ENCODE data around the gene EXOC7.
A peak's percentile ranks its signal among the peaks of the same experiment; 100 is the strongest.

EXOC7 gene, protein sequence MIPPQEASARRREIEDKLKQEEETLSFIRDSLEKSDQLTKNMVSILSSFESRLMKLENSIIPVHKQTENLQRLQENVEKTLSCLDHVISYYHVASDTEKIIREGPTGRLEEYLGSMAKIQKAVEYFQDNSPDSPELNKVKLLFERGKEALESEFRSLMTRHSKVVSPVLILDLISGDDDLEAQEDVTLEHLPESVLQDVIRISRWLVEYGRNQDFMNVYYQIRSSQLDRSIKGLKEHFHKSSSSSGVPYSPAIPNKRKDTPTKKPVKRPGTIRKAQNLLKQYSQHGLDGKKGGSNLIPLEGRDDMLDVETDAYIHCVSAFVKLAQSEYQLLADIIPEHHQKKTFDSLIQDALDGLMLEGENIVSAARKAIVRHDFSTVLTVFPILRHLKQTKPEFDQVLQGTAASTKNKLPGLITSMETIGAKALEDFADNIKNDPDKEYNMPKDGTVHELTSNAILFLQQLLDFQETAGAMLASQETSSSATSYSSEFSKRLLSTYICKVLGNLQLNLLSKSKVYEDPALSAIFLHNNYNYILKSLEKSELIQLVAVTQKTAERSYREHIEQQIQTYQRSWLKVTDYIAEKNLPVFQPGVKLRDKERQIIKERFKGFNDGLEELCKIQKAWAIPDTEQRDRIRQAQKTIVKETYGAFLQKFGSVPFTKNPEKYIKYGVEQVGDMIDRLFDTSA

GRCh38 chr17:76103274-76104139 is at the start of gene EXOC7:
Gene EXOC7, minus strand, starts transcription at chr17:76103787. Its CDS starts 95 bp downstream, at chr17:76103692.
- DNase-seq: peak; percentile 83

DNA sequence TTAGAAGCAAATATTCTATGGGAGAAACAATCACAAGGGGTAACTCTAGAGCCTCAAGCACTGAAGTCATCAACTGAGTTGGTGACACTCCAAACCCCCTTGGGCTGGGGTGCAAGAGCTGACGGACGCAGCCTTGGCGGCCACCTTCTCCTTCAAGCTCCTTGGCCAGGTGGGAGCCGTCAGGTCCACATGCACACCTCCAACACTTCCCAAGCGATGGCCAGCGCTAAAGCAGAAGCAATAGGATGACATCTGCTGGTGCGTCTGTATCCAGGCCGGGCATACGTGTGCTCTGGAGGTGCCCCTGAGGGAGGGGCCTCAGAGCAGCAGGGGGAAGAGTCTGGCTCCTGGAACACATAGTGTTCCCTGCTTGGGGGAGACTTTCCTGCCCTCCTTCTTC is 49.6 kb upstream of the EXOC7 start:
- DNase-seq: no peak

- DNase-seq: no peak
These were observed 49.0 kb upstream of the EXOC7 start for GRCh38 chr17:76152591-76152990.

DNA sequence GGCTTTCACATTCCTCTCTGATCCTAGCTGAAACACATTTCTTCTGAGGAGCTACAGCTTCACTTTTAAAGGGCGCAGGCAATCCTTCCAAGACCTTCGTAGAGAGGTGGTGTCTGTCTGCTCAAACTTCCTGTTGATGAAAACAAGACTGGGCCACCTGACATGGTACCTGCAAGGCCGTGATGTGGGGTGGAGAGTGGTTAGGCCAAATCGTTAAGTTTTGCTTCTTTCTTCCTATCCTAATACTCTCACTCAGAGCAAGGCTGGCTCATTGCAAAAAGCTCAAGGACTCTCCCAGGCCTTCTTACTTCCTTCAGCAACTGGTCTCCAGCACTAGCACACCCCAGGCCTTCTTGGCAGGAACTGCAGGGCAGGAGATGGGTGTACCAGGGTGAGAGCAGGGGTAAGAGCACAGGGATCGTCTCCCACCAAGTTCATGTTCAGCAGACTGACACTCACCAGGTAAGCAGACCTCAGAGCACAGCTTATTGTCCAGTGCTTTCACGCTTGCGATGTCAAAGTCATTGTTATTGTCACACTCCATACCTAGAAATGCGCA is 48.4 kb upstream of the EXOC7 start:
- no peak for DNase-seq

DNA sequence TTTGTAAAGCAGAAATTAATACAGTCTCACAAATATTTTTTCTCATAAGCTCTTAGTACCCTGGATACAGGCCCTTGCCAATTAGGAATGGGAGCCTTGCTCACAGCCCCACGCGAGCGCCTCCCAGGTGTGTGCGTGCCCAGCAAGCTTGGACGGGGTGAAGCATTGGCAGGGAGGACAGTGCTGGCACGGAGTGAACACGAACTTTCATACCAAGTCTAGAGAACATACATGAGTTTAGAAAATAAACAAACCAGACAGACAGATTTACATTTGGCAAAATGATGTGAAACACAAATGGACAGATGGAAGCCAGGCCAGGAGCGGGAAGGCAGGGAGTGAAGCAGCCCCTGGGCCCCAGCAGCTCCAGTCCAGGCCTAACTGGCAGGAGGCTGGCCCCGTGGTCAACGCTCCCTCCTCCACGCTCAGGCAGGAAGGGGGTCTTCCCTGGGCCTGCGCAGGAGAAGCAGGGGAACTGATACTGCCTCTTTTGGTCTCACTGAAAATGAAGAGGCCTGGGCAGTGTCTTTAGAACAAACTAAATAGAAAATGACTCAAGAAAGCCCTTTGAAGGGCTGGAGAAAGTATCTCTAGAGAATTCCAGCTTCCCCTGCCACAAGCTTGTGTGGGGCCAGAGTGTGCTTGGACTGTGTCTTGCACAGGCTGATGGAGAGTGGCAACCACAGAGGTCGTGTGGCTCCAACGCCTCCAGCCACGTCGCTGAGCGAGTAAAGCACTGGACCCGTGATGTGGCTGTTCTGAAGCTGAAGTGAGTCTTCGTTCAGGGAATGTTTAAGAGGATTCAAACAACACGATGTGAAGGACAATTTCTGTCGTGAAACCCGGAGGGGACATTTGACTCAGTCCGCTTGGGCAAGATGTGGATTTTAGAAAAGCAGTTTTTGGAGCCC is 47.4 kb upstream of the EXOC7 start:
- no peak for DNase-seq

- no peak for DNase-seq
These were observed 45.6 kb upstream of the EXOC7 start for GRCh38 chr17:76149214-76149613.

DNA sequence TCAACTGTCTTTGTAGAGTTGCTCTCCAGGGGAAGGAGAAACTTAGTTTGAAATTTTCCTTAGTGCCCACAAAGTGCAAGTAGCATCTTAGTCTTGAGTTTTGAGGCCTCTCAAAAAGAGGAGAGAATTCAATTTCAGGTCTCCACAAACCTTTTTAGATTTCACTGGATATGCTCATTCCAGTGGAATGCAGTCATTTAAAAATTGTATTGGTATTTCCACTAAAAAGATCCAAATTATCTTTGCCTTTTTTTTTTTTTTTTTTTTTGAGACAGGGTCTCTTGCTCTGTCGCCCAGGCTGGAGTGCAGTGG is 44.4 kb upstream of the EXOC7 start:
- no peak for DNase-seq

DNA sequence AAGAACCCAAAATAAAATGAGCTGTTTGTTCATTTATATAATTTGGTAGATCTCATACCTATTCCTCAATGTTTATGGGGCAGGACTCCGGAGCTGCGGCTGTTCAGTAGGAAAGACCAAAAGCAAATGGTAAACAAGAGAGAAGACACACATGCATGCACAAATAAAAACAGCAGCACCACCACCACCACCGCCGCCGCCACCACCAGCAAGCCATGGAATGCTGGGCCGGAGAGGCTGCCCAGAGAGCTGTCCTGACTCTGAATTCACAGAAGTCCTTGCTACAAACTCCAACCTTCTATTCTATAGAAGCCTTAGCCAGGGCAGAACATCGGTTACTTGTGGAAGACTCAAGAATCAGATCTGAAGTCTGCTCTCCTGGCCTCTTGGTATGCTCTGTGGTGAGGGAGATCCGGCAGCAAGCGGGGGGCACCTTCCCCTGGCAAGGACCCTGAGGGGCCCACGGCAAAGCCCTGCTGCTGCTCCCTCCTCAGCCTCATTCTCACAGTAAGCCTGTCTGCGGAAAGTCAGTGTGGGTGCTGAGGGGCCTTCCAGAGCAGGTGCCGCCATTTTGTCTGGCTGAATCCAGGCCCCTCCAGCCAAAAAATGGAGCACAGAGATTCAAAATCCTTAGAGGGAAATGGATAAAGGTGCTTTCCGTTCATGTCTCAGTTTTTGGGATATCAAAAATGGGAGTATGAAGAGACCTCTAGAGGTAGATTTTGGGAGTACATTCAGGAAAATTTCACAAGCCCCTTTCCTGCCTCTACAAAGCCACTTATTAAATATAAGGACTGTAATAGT is 43.8 kb upstream of the EXOC7 start:
- DNase-seq: no peak

DNA sequence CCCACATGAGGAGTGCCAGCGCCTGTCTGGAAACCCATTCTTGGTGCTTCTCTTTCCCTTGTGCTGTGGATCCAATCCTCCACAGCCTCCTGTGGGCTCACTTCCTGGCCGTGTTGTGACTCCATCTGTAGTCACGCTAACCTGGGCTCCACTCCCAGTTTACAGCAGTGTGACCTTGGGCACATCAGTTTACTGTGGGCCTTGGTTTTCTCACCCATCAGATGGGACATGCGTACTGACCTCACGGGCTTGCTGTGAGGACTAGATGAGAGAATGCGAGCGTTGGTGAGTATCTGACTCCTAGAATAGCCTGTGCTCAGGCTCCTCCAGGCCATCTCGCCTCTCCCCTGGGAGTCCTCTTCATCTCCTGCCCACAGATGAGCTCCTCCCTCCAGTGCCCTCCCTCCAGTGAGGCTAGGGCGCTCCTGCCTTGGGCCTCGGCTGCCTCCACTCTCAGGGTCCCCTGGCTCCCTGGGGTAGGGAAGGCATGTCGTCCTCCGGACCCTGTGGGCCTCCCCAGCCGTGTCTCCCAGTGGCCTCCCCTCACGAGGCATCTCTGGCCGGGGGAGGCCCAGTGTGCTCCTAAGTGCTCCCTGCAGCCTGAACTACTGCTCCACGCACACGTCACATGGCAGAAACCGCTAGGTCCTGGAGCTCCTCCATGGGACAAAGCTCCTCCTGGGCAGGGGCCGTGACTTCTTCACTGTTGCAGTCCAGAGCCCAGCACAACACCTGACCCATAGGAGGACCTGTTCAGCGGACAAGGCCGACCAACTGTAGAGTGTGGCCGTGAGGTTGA is 42.7 kb upstream of the EXOC7 start:
- DNase-seq: no peak

DNA sequence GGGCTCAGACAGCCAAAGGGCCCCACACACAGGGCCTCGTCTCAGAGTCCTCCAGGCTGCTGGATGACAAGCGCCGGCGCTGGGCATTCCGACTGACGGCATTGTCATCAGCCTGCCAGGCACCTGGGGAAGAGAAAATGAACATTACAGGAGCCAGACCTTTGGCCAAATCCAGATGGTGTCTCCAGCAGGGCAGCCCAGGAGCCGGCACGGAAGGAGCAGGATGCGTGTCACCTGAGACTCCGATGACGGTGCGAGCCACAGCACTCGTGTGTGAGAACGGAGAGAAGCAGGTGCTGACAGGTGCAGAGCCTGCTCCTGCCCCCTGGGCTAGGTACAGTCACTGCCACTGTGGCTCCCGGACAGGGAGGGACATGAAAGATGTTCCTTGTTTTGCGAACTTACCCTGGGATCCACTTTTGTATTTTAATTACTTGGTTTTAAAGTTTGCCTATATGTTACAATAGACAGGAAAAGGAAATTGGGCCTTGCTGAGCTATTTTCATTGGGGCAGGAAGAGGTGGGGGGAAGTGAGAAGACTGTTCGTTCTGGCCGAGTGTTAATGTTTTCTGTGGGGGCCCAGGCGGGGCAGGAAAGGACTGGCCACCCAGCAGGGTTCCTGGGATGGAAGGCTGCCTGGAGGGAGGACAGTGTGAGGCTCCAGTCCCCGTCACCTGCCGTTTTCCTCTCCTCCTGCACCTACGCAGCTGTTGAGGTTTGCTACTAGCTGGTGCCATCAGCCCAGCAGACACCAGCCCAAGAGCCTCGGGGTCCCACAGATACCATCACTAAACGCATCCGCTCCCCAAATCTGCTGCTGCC is 41.9 kb upstream of the EXOC7 start:
- no peak for DNase-seq

- DNase-seq: no peak
These were observed 39.0 kb upstream of the EXOC7 start for GRCh38 chr17:76142585-76143041.

DNA sequence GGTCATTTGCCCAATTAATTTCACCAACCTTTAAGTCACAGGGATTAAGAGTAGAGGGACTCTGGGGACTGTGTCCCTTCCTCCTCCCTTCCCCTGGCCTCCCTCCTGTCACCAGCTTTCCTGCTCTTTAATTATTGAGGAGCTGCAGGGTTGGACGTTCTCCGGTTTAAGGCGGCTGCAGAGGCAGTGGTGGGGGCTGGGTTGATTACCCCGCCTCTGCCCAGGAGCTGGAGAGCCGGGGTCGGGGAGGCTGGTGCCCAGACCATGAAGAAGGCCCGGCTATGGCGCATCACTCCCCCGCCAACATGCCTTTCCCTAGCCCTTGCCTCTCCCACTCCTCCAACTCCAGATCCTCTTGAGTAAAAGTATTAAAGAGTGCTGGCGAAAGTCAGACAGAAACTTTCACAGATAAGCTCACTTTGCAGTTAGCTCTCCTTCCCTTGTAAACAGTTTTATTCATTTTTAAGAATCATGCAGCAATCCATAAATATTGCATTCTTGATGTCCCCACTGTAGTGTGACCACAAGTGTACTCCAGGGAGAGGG is 38.5 kb upstream of the EXOC7 start:
- DNase-seq: no peak

DNA sequence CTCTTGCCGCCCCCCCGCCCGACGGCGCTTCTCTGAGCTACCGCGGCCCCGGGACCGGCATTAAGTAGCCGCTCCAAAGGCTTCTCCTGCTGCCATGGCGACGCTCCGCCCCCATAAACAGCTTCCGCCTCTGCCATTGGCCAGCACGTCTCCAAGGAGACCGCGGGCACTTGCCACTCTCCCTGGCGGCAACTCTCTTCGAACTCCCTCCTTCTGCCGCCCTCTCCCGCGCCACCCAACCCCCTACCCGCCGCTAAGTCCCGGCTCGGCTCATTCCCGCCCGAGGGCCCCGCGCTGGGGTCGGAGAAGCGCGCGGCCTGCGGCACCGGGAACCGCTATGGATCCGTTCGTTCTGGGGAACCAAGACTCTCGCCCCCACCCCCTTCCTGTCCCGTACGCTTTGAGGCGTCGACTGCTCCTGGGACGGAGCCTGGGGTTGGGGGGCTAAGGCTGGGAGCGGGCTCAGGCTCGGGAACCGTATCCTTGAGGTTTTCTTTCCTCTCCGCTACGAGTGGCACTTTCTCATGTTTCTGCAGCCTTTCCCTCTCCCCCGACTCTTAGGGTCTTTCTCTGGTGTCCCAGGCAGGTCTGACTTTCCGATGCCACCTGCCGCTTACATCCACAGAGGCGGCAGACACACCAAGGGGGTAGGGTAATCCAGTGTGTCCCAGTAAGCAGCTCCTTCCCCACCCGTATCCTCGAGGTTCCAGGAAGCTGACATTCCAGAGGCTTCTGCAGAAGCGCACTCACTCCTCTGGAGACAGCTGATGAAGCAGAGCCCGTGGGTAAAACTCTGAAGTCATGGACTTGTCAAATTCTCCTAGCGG is 37.8 kb upstream of the EXOC7 start, which contains the start of gene FOXJ1:
Gene FOXJ1, minus strand, starts transcription at position 34 of the 827 bp plus-strand sequence. CDS start 850 bp downstream, outside the sequence.
- DNase-seq: peak; percentile 25

DNA sequence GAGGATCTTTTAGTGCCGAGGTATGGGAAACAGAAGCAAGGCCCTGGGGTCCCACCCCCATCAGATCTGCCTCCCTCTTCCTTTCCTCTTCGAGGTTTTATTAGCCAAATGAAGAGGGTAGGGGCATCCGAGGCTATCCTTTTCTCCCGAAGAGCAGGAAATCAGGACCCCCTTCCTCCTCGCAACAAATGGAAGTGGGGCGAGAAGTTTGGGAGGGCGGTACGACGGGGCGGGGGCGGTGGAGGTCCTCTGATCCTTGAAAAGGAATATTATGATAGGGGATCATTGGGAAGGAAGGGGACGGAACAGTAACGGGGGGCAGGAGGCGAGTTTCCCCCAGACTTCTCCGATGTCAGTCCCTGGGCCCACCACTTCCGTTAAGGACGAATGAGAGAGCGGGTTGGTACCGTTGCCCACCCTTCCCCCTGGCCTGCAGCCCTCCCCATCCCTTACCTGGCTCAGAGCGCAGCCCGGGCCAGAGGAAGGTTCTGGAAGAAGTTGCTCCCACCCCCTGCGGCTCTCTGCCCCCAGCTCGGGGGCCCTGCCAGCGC is 37.1 kb upstream of the EXOC7 start:
- DNase-seq: no peak

DNA sequence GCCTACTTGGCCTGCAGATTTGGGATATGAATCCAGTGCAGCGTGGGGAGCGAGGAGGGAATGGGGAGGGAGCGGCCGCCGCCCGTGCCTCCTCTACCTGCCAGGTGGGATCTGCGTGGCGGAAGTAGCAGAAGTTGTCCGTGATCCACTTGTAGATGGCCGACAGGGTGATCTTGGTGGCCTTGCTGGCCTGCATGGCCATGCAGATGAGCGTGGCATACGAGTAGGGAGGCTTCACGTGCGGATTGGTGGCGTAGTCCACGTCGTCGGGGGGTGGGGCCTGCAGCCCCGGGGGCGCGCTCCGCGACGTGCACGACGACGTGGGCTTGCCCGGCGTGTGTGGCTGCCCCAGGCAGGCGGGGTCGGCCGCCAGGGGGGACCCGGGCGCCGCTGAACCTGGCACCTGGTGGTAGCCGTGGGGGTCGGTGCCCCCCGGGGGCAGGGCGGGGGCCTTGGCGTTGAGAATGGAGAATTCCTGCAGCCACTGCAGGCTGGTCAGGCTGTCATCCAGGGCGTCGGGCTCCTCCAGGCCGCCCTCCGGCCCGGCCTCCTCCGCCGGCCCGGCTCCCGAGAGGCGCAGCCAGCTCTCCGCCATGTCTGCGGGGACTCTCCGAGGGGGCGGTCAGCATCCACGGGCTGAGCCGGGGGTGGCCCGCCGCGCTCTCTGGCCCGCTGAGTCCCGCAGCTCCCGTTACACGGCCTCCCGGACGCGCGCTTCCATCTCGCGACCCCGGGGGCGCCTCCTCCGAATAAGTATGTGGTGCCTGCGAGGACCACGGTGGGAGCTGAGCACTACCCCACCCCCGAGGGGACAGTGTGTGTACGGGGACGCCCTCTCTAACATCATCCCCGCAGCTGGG is 36.4 kb upstream of the EXOC7 start:
- DNase-seq: no peak

- DNase-seq: no peak
These were observed 35.5 kb upstream of the EXOC7 start for GRCh38 chr17:76138896-76139752.

All from amniotic stem cell (primary cell).